HTR-8/SVneo (cell line): ENCODE data around the gene SF3A2.

Experiments
- DNase-seq: peaks from one replicate; pipeline ENCODE4 v3.0.0; 2011; ENCODE audit warnings: low spot score, mixed read lengths; ENCODE audit not compliant: insufficient read length
- FAIRE-seq: peaks from 2 replicates; lab custom pipeline; 2011; peaks lifted over from hg19 to GRCh38; lab: Jason Lieb, UNC

SF3A2 gene

GRCh38 chr19:2225415-2226050 lies 11.1 kb upstream of the SF3A2 start:
- no peak for FAIRE-seq
- no peak for DNase-seq

GRCh38 chr19:2226051-2226839 lies 10.4 kb upstream of the SF3A2 start:
- DNase-seq (no peak), FAIRE-seq (no peak)

GRCh38 chr19:2226840-2227360 lies 9.7 kb upstream of the SF3A2 start:
- no peak for DNase-seq
- FAIRE-seq, result no peak

- DNase-seq (no peak), FAIRE-seq (no peak)
Measured at GRCh38 chr19:2227415-2228156, 9.0 kb upstream of the SF3A2 start.

GRCh38 chr19:2228157-2229030 lies 8.2 kb upstream of the SF3A2 start:
- FAIRE-seq (no peak), DNase-seq (no peak)

GRCh38 chr19:2229103-2230032 lies 7.3 kb upstream of the SF3A2 start:
- DNase-seq, result no peak
- FAIRE-seq, result no peak

GRCh38 chr19:2230033-2230531 lies 6.5 kb upstream of the SF3A2 start:
- FAIRE-seq, result no peak
- DNase-seq, result no peak

- FAIRE-seq, result no peak
- DNase-seq, result no peak
Measured at GRCh38 chr19:2230807-2231533, 5.7 kb upstream of the SF3A2 start.

- DNase-seq, result no peak
- FAIRE-seq, result no peak
Measured at GRCh38 chr19:2231621-2232221, 4.9 kb upstream of the SF3A2 start.

- no peak for FAIRE-seq
- no peak for DNase-seq
Measured at GRCh38 chr19:2232286-2233151, 4.1 kb upstream of the SF3A2 start.

GRCh38 chr19:2233601-2234280 lies 2.9 kb upstream of the SF3A2 start:
- FAIRE-seq, result no peak
- no peak for DNase-seq

GRCh38 chr19:2234996-2235380 lies 1.6 kb upstream of the SF3A2 start:
- DNase-seq (no peak), FAIRE-seq (no peak)

- DNase-seq (no peak), FAIRE-seq (no peak)
Measured at GRCh38 chr19:2235381-2236063, 1.1 kb upstream of the SF3A2 start.

GRCh38 chr19:2236064-2236313 lies 635 bp upstream of the SF3A2 start:
- no peak for FAIRE-seq
- DNase-seq, result no peak

GRCh38 chr19:2237051-2237868 lies 636 bp downstream of the SF3A2 start:
- FAIRE-seq (no peak), DNase-seq (no peak)
